ENCODE results near the gene TMEM201.

GRCh38 chr1:9558946-9559545 is 29.7 kb upstream of the TMEM201 start:
- TF ChIP-seq FOXM1 (IDR thresholded peaks at IDR 0.05; ENCODE audit: low read depth) (no peak), GATA2 (CRISPR knock-in tag; IDR thresholded peaks at IDR 0.05) (no peak), EZH2phosphoT487 (IDR thresholded peaks at IDR 0.05; ENCODE audit: borderline replicate concordance, low read depth) (no peak), POLR2AphosphoS5 (IDR thresholded peaks at IDR 0.05; ENCODE audit: low read depth, low read length) (no peak), CTCF (IDR thresholded peaks at IDR 0.05) (no peak), NRF1 (IDR thresholded peaks at IDR 0.05; ENCODE audit: low read depth, low read length) (no peak)

Measured in SK-N-SH (cell line).